AML-193 (cell line): ENCODE data around the gene SLC35A4.
"Not testable (repeated sequence)": the region's sequence is repeated elsewhere in the genome, so short reads cannot be mapped to it uniquely, and the experiment has no call there.

Experiments
- DNase-seq, 2 experiments: peaks; one replicate each; lab custom pipeline; 2025; lab: John Stamatoyannopoulos, UW

Gene SLC35A4

DNA sequence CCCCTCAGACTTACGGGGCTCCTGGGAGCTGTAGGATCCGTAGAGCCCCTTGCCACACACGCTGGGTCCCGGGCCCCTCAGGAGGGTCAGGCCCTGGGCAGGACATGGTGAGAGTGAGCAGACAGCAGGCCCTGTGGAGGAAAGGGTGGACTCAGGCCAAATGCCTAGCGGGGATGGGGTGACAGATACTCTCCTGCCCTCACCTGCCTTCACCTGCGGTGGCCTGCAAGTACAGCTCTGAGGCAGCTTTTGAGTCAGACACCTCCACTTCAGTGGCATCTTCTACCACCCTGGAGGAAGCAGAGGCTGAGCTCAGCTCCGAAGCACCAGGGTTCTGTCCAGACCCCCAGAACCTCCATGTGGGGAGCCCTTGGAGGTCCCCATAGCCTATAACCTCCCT, 26.2 kb downstream of the SLC35A4 start:
- DNase-seq = no peak

GRCh38 chr5:140591747-140592372, 27.2 kb downstream of the SLC35A4 start:
- DNase-seq = peak in 1 of 2 experiments; percentile 14

GRCh38 chr5:140593070-140593469, 28.4 kb downstream of the SLC35A4 start:
- not testable (repeated sequence) for DNase-seq

- DNase-seq = no peak
These were observed 29.5 kb downstream of the SLC35A4 start for GRCh38 chr5:140594169-140594568.

DNA sequence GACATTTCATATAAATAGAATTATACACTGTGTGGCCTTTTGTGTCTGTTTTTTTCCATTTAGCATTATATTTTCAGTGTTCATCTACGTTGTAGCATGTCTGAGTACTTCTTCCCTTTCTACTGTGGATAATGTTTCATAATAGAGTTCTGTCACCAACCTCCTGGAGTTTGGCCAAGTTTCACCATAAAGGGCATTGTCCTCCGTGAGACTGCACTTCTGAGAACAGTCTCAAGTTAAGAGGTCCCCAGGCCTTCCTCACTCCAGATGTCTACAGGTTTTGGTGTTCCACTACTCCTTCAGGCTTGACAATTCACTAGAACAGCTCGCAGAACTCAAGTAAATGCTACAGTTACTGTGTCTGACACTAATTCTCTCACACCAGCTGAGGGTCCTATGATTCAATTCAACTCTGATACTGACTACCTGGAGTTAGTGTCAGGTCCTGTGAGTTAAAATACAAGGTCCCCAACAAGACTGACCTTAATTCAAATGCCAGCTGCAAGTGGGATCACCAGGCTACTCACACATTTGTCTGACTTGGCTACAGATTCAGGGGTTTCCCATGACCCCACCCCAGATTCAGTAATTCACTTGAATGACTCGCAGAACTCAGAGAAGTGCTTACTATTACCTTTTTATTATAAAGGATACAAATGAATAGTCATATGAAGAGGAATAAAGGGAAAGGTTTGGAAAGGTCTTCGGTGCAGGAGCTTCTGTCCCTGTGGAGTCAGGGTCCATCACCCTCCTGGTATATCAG, 31.1 kb downstream of the SLC35A4 start:
- peak; percentile 92 to 93 for DNase-seq

GRCh38 chr5:140596321-140596741, 31.7 kb downstream of the SLC35A4 start:
- DNase-seq = no peak

DNA sequence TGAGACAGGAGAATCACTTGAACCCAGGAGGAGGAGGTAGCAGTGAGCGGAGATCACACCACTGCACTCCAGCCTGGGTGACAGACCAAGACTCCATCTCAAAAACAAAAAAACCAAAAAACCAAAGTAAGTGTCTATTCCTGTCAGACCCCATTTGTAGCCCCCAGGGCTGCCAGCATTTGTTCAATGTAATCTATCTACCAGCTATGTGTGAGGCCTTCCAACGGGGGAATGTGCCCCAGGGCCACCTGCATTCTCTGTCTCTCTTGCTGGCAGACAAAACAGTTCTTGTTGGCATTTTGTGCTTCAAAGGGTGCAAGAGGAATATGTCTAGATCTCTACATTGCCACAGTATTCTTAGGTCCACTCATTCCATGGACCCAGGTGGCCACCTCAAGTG, 34.2 kb downstream of the SLC35A4 start:
- no peak for DNase-seq

DNA sequence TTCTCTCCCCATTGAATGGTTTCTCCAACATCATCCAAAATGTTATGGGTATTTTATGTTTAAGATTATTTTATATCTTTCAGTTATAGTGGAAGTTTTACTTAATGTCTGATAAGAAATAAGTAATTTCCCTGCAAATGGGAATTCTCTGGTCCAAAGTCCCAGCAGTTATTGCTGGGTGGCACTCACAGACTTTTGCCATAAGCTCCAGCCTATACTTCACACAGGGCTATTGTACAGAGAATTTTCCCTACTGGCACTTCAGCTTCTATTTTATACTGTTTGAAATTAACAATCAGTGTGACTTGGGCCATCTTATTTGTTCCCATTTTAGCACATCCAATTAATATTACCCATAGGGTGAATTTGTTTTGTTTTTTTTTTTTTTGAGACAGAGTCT, 35.5 kb downstream of the SLC35A4 start:
- DNase-seq = no peak

- DNase-seq = no peak
These were observed 37.5 kb downstream of the SLC35A4 start for GRCh38 chr5:140602147-140602546.

DNA sequence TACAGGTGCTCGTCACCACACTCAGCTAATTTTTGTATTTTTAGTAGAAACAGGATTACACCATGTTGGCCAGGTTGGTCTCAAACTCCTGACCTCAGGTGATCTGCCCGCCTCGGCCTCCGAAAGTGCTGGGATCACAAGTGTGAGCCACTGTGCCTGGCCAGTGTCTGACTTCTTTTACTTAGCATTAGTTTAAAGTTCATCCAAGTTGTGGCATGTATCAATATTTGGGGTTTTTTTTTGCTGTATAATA, 38.7 kb downstream of the SLC35A4 start:
- not testable (repeated sequence) for DNase-seq

GRCh38 chr5:140603734-140604133, 39.1 kb downstream of the SLC35A4 start:
- peak in 1 of 2 experiments; percentile 15 for DNase-seq

DNA sequence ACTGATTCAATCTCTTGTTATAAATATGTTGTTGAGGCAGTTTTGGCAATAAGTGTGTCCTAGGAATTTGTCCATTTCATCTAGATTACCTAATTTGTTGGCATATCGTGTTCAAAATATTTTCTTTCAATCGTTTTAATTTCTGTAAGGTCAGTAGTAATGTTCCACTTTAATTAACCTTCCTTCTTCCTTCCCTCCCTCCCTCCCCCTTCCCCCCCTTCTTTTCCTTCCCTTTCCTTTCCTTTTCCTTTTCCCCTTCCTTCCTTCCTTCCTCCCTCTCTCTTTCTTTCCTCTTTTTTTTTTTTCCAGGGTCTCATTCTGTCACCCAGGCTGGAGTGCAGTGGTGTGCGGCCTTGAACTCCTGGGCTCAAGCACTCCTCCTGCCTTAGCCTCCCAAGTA, 41.3 kb downstream of the SLC35A4 start:
- DNase-seq = no peak

- peak; percentile 18 to 41 for DNase-seq
These were observed 42.4 kb downstream of the SLC35A4 start for GRCh38 chr5:140607031-140607430.

- peak; percentile 44 to 49 for DNase-seq
These were observed 44.1 kb downstream of the SLC35A4 start for GRCh38 chr5:140608722-140609121.

DNA sequence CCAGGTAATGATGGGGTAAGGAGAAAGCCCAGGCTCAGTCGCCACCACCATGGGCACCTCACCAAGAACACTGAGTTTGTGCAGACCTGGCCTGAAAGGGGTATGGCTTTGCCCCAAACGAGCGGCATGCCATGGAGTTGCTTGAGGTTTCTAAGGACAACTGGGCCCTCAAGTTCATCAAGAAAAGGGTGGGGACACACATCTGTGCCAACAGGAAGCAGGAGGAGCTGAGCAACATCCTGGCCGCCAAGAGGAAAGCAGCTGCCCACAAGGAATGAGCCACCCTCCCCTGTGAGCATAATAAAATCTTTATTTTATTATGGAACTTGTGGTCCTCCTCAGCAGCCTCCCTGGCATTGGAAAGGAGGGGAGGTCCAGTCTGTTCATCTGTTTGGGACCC, 44.5 kb downstream of the SLC35A4 start:
- DNase-seq = peak in 1 of 2 experiments; percentile 2

GRCh38 chr5:140611020-140611521, 46.4 kb downstream of the SLC35A4 start:
- DNase-seq = no peak
